Measurements from ENCODE around the gene DPF3.

Gene DPF3

DNA sequence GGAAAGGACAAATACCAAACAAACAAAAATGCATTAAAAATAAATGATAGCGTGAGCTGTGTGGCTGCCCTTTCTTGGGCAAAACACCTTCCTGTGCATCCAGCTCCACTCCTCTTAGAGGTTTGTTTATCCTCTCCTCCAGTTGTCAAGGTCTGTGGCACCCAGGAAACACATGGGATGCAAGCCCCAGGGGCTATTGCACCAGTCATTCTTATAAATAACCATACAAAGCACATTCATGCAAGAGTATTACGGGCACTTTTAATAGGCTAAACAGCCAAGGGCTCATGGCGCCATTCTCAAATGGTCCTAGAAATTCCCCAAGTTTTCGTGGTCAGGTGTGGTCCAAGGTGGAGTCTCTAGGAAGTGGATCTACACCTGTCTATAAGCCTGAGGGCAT, 257.0 kb downstream of the DPF3 start:
- no peak for DNase-seq

DNA sequence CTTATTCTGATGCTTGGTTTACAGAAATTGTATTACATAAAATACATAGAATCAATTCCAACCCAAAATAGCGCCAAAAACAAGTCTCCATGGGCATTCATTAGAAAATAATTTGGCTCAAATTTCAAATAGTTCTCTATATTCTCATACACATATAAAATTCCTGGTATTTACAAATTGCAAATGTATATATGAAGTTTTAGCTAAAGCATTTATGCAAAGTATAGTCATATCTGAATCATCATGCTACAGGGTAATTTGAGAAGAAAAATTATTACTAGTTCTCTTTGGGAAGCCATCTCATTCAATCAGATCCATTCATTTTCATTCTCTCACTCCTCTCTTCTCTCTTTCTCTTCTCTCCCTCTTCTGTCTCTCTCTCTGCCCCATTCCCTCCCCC, 257.8 kb downstream of the DPF3 start:
- DNase-seq, result peak; percentile 83

DNA sequence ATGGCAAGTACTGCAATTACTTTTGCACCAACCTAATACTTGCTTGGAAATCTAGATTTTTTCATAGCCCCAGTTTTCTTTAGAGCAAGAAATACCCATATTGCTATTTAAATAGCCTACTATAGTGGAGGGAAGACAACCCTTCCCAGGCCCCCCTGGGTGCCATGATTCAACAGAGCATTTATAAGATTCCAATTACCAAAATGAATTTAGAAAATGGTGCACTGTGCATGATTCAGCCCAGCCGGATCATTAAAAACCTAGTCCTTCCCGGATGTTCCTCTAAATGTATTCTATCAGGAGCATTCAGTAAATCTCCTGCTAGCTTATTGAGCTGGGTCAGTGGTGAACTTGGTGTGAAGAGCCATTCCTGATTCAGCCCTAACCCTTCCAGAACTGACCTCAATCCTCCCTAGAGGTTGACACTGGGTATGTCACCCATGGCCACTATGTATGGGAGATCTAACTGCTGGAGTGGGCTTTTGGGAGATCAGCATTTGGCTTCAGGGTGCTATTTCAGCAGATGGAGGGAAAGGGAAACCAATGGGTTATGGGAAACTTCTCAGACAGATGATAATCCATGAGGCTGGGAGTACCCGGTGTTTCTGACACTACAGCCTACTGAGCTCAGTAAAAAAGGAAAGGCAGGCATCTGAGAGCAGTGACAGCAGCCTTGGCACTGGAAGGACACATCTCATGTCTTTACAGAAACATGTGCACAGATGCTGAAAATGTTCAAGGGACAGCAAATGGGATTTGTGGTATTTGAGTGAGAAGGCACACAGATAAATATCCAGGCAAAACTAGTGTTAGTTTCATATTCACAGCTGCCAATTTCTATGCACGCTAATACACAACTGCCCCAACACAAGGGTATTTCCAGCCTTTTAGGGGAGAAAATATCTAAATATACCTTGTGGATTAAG, 258.9 kb downstream of the DPF3 start:
- DNase-seq, result no peak

DNA sequence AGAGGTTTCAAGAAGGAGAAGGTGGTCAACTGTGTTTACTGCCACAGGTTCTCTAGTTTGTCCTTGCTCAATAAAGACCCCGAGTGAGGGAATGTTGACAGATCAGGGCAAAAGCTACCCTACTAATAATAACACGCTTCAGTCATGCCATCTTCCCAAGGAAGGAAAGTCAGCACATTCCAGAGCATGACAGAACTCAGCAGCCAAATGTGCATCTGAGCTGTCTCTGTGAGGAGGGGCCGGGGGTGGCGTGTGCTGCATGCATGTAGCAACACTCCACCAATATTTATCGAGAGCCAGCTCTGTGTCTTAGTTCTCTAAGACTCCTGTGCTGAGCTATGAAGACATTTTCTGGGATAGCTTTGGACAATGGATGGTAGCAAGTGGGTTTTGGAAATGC, 260.4 kb downstream of the DPF3 start:
- DNase-seq, result no peak

DNA sequence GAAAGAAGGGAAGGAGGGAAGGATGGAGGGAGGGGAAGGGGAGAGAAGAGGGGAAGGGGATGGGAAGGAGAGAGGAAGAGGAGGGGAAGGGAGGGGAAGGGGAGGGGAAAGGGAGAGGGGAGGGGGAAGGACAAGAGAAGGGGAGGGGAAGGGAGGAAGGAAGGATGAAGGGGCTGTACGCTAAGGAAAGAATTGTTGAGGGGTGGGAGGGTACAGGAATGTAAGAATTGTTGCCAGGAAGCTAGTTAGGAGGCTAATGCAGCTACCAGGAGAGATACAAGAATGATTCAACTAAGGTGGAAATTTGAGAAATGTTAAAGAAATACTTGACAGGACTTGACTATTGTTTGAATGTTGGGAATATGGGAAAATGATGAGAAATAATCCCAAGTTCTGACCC, 261.2 kb downstream of the DPF3 start:
- no peak for DNase-seq

DNA sequence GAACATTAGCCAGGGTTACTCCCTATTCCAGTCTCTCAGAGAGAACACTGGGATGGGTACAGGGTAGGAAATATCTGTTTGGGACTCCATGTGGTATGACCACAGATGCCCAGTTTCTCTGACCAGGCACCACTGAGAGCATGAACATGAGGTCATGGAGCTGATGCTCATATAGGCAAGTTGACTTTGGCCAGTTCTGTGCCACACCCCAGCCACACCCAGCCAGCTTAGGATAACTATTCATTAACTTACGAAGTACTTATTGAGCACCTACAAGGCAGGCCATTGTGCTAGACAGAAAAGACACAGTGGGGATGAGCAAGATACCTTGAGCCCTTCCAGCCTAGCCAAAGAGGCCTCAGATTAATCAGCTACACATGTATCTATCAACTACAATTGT, 262.5 kb downstream of the DPF3 start:
- no peak for DNase-seq

DNA sequence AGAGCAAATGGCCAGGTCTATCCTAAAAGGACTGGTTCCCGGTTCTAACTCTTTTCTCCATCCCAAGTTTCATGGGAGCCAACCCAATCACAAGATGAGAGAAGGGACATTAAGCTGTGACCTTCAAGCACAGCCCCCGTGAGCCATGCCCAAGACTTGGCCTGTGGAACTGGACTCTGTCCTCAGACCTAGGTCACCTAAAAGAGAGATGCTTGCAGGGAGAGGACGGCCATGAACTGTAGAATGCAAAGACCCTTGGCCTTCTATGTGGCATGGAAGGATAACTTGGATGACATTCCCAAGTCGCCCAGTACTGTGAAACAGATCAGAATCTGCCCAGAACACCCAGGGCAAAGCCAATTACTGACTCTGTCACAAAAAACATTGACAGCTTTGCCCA, 263.5 kb downstream of the DPF3 start:
- DNase-seq, result no peak

DNA sequence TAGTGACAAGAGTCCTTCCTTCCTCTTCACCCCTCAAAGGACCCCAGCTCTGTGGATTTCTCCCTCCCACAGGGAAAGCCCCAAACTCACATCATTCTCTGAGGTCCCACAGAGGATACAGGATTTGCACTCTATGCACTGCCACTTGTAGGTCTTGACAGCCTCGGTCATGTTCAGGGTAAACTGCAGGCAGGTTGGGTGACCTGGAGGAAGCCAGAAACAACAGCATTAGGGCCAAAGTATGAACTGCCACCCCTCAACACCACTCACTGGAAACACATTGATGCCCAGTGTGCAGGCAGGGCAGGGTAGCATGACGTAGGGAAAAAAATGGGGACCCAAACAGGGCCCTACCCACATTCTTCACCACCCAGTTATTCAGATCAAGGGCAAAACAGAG, 264.4 kb downstream of the DPF3 start:
- no peak for DNase-seq

DNA sequence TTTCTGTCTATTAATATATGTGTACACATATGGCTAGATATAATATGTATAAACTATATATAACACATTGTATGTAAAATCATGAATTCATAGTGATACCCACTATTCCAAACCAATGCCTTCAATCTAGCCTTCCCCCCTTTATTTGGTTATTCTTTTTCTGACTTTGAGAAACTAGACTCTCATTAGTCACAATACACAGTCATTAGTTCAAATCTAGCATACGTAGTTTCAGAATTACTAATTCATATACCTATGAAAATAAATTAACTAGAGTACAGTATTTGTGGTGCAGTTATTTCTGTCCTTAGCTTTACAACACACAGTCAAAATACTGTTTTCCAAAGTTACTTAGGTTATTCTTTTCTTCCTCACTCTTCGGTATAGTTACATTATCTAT, 268.2 kb downstream of the DPF3 start:
- no peak for DNase-seq

DNA sequence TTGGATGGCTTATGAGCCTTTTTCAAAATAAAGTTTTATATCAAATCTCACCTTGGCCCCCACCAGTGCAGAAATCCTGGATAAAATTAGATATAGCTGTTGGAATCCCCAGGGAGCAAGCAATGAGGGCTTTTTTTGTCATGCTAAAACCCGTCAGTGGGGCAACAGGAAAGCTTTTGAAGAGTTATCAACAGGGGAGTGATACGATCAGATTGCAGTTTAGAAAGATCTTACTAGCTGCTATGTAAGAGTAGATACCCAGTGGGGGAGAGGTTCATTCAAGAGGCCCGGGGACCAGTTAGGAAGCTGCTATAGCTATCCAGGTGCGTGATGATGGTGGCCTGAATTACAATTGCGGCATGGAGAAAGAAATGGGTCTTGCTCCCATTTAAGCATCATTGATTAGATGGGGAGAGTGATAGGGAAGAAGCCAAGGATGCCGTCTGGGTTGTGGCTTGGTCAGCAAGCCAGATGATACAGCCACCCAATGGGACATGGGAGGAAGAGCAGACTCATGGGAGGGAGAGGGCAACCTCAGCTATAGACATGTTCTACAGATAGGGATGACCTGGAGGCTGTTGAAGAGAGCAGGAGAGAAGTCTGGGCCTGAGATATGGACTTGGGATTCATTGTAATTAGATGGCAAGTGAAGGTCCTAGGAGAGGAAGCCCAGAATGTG, 272.4 kb downstream of the DPF3 start:
- DNase-seq, result no peak

DNA sequence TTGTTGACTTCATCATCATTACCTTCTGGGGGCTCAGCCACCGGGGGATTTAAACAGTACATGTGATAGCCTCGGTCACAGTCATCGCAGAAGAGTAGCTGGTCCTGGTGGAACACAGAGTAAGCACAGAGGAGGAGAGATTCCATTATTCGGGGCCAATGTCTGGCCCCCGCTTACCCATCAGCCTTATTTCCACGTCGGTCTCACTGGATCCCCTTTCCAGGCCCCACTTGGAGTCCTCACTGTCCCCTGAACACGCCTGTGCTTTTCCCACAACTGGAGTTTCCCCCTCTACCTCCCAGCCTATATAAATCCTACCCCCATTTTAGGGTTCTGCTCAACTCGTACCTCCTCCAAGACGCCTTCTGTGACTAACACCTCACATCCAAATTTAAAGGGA, 274.0 kb downstream of the DPF3 start:
- no peak for DNase-seq

DNA sequence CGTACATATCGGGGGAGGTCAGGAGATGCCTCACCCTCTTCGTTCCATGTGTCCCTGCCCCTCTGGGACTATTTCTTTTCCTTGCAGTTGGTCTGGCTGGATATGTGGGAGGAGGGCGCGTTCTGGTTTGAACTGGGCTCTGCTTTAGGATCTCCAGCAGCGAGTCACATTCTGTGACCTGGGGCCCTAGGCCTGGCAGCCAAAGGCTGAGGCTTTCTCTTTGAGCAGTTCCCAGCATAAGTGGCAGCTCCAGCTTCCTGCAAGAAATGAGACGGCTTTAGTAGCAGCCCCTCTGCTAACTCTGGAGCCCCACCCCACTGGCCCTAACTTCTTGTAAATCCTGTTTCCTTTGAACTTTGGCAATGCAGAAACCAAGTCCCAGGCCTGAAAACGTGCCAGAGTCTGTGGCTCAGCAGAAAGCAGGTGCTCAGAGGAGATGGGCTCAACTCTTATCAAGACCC, 274.8 kb downstream of the DPF3 start:
- DNase-seq, result no peak

DNA sequence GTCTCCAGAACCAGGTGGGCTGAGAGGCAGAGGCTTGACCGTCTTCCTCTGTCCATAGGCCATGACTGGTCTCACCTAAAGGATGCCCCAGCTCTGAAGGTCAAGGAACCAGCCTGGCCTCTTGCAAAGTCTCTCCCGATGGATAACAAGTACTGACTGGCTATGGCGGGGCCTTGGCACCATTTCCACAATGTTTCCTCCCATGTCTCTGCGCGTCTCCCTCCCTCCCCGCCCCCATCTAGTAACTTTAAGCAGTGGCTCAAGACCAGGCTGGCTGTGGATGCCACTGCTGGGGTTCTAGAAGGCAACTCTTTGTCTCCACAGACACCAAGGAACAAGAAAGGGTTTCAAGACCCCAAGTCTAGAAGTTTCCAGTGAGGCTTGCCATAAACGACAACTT, 275.5 kb downstream of the DPF3 start:
- DNase-seq, result no peak

DNA sequence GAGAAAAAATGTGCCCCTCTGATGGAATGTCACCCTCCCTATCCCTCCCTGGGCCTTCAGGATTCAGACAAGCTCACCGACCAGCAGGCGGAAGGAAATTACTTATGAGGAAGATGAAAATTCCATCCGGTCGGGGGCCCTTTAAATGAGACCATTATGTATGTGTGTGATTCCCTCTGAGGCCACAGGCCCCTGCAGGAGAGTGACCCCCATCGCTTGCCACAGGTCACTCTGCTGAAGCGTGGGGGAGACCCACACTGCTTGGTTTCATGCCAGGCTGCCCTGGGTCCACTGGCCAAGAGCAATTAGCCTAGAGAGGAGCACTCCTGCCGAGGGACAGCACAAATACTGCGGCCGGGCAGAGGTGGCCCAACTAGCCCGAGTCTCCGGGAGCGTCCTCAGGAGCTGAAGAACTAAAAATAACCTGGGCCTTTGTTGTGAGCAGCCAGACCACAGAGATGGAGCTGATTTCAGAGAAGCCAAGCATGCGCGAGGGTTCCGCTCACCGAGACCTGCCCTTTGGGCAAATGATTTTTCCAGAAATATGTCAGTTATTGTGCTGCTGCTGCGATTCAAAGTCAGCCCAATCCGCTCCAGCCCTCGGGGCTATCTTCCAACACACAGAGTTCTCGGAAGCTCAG, 276.4 kb downstream of the DPF3 start:
- no peak for DNase-seq

DNA sequence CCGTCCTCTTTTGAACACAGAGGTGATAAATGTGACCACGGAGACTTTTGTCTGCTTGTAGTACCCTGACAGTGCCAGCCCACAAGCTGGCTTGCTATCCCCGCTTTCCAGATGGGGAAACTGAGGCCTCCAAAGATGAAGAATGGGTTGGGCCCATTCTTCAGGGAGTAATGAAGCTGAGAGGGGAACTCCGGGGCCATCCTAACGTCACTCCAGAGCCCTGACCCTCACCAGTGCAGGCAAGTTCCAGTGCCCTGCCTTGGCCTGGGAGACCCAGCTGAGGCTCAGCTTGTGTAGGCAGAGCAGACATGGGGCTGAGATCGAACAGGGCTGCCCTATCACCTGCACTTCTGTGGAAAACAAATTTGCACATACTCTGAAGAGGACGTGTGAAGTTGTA, 277.1 kb downstream of the DPF3 start:
- no peak for DNase-seq

DNA sequence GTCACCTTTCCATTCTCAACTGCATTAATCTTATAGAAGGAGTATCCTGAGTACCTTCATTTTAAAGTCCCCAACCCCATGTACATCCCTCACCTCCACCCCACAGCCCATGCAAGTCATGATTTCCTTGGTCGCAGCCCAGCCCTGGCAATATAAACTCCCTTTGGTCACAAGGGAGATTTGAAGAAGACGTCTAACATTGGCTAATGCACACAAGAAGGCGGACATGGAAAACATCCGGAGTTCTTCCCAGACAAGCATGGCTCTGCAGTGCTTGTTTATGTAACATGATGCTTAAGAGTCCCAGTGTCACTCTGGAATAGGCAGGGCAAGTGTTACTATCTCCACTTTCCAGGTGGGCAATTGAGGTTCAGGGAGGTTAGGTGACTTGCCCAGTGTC, 277.6 kb downstream of the DPF3 start:
- peak; percentile 25 for DNase-seq

DNA sequence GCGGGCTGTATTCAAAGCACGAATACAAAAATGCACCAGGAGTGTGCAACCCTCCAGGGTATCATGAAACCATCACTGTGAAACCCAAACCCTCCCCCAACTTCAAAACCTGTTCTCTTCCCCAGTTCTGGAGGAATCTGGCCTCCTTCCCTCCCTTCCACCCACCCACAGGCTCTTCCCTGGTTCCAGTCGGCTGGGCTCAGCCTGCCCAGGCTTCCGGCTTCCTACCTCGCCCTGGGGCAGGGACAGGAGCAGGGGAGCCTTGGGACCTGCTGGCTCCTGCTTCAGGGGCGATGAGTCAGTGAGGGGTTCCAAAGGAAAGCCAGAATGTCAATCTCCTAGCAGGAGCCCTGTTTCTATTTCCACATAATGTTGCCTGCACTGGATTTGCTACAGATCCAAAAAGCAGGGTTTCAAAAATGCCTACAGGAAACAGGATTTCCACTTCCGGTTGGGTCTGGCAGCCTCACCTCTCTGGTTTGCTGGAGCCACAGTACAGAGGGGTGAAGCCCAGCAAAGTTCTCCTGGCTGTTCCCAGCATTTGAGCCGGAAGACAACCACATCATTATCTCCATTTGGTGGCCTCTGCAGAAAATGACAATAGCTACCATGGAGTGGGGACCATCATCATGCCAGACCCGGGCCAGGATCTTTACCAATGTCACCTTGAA, 278.3 kb downstream of the DPF3 start:
- DNase-seq, result peak; percentile 5

DNA sequence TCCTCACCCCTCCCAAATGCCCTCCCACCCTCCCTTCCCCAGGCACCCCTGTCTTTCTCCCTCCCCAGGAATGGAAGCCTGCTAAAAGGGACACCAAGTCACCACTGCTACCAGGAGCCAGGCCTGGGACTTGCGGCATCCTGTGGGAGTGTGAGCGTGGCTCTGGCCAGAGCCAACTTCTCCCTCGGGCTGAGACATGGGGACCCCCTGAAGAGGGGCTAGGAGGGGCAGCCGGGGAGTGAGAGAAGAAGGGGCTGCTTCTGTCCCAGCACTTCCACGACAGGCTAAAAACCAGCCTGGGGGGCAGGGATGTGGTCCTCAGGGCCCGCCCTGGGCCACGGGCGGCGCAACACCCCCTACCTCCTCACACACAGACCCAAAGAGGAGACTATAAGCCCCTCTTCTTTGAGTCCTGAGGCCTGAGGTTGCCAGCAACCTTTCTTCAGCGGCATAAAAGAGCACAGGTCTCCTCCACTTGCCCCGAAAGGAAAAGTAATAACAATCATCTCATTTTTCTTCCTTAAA, 278.9 kb downstream of the DPF3 start:
- DNase-seq, result no peak

DNA sequence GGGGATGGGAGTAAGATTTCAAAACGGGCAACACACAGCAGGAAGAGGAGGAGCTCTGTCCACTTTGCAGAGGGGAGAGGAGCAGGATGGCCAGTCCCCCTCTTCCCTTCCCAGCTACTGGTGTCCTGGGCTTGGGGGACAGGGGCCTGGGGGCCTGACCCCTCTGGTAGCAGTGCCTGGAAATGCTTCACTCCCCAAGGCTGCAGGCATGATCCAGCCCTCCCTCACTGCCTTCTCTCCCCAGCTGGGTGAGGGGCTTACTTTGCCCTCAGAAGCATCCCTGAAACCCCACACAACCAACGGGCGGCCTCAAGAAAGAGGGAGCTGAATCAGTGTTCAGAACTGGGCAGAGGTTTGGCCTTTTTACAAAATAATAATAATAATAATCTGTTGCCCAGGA, 279.5 kb downstream of the DPF3 start:
- DNase-seq, result no peak

DNA sequence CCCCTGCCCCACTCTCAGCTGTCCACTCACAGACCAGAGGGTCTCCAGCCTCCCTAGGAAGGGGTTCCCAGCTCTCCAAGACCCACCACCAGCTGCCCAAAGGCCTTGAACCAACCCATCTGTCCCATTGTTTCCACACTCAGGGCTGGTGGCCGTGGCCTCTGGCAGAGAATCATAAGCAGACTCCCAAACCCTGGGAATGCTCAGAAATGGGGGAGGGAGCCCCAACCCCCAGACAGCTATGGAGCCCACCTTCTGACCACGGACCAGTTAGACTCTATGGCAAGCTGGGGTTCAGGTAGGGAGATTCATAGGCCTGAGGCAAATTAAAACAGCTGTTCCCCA, 280.0 kb downstream of the DPF3 start:
- no peak for DNase-seq

DNA sequence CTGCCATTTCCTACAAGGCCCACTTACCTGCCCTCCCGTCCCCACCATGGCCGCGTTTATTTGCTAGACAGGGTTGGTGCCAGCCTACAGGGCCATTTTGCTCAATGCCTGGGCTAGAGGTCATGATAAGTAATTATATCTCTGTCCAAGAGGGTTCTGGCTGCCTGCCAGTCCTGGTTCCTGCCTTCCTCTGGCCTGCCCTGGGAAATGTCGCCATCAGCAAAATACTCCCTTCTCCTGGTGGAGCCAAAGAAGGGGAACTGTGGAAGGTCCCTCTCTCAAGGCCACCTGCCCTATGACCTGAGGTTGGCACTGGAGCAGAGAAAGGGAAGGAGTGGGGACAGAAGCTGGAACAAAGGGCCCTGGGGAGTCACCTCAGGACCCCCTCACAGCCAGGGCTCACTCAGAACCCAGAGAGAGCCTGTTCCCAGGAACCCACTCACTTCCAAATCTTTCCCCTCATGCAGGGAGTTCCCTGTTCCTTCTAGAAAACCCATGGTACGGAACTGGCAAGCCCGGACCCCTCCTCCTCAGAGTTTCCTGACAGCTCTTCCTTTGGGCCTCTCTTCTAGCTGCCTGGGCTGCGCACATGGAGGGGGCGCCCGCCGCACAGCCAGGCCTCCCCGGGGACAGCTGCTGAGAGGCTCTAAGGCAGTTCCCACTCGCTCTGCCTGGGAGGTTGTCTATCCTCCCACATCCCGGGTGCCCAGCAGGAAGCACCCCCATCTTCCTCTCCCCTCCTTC, 280.5 kb downstream of the DPF3 start:
- DNase-seq, result no peak

DNA sequence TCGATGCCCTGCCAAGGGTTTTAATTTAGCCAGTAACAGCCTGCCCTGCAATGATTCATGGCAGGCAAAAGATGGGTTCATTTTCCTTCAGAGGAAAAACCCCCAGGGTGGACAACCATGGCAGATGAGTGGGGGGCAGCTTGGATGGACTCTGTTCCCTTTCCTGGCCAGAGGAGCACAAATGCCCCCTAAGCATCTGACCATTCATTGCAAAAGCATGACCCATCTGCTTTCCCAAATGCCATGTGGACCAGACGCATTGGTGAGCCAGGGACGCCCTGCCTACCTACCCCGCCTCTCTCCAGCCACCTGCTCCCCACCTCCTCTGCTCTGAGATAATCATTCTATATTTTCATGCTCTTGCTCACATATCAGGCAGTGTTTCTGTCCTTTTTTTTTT, 281.9 kb downstream of the DPF3 start:
- no peak for DNase-seq

DNA sequence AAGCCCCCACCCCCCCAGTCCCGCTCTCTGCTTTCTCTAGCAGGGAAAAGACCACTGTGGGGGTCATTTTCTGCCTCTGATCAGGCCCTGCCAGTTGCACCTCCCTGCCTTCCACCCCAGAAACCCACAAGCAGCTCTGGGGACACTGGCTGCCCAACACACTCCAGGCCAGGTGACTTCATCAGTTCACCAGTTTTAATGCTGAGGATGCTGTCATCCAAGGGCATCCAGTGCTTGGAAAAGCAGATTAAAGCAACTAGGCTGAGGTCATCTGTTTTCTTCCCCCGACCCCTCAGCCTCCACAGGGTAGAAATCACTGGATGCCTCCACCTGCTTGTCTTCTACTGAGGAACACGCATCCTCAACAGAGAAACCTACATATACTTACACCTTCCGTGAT, 282.4 kb downstream of the DPF3 start:
- no peak for DNase-seq

All from HCEC 1CT (cell line).